ENCODE measurements around the gene ERRFI1.
"Not testable (repeated sequence)": the region's sequence is repeated elsewhere in the genome, so short reads cannot be mapped to it uniquely, and the experiment has no call there.

Gene ERRFI1

GRCh38 chr1:8053878-8054567, 27.9 kb upstream of the ERRFI1 start:
- Mint-ChIP-seq H3K27me3 (ENCODE audit: low read depth) (peaks cover 4% of the 10 kb centered on the region), H3K4me3 (no peak overlapping the region), H3K4me1 (ENCODE audit: low read depth) (no peaks in the 10 kb centered on the region), H3K36me3 (ENCODE audit: low read depth) (no peaks in the 10 kb centered on the region), H3K9me3 (no peaks in the 10 kb centered on the region), H3K27ac (no peak overlapping the region)

GRCh38 chr1:8051650-8052049, 25.5 kb upstream of the ERRFI1 start:
- Mint-ChIP-seq H3K9me3 (no peaks in the 10 kb centered on the region), H3K4me3 (no peak overlapping the region), H3K36me3 (ENCODE audit: low read depth) (no peaks in the 10 kb centered on the region), H3K27ac (no peak overlapping the region), H3K27me3 (ENCODE audit: low read depth) (peaks cover 11% of the 10 kb centered on the region), H3K4me1 (ENCODE audit: low read depth) (no peaks in the 10 kb centered on the region)

GRCh38 chr1:8049229-8049628, 23.1 kb upstream of the ERRFI1 start:
- not testable (repeated sequence) for H3K4me3 Mint-ChIP-seq; H3K4me1 Mint-ChIP-seq (ENCODE audit: low read depth); H3K27ac Mint-ChIP-seq; H3K36me3 Mint-ChIP-seq (ENCODE audit: low read depth); H3K9me3 Mint-ChIP-seq
- H3K27me3 Mint-ChIP-seq (ENCODE audit: low read depth): peaks cover 12% of the 10 kb centered on the region

- H3K36me3 Mint-ChIP-seq (ENCODE audit: low read depth): no peaks in the 10 kb centered on the region
- no peaks in the 10 kb centered on the region for H3K9me3 Mint-ChIP-seq
- no peaks in the 10 kb centered on the region for H3K4me1 Mint-ChIP-seq (ENCODE audit: low read depth)
- peaks cover 8% of the 10 kb centered on the region for H3K27me3 Mint-ChIP-seq (ENCODE audit: low read depth)
- no peak overlapping the region for H3K27ac Mint-ChIP-seq
- H3K4me3 Mint-ChIP-seq: no peak overlapping the region
These were observed 21.8 kb upstream of the ERRFI1 start for GRCh38 chr1:8047686-8048445.

GRCh38 chr1:8047112-8047511, 21.0 kb upstream of the ERRFI1 start:
- Mint-ChIP-seq H3K27me3 (ENCODE audit: low read depth) (peaks cover 10% of the 10 kb centered on the region), H3K4me3 (no peak overlapping the region), H3K27ac (no peak overlapping the region), H3K9me3 (peaks cover 2% of the 10 kb centered on the region), H3K36me3 (ENCODE audit: low read depth) (no peaks in the 10 kb centered on the region), H3K4me1 (ENCODE audit: low read depth) (no peaks in the 10 kb centered on the region)

GRCh38 chr1:8046391-8046790, 20.3 kb upstream of the ERRFI1 start:
- H3K4me1 Mint-ChIP-seq (ENCODE audit: low read depth): no peaks in the 10 kb centered on the region
- H3K36me3 Mint-ChIP-seq (ENCODE audit: low read depth): no peaks in the 10 kb centered on the region
- no peak overlapping the region for H3K27ac Mint-ChIP-seq
- no peak overlapping the region for H3K4me3 Mint-ChIP-seq
- peaks cover 17% of the 10 kb centered on the region for H3K27me3 Mint-ChIP-seq (ENCODE audit: low read depth)
- H3K9me3 Mint-ChIP-seq: peaks cover 8% of the 10 kb centered on the region

- Mint-ChIP-seq H3K36me3 (ENCODE audit: low read depth) (no peaks in the 10 kb centered on the region), H3K9me3 (peaks cover 8% of the 10 kb centered on the region), H3K4me3 (no peak overlapping the region), H3K4me1 (ENCODE audit: low read depth) (no peaks in the 10 kb centered on the region), H3K27me3 (ENCODE audit: low read depth) (peaks cover 17% of the 10 kb centered on the region), H3K27ac (no peak overlapping the region)
These were observed 17.5 kb upstream of the ERRFI1 start for GRCh38 chr1:8043621-8044020.

GRCh38 chr1:8042134-8042533, 16.0 kb upstream of the ERRFI1 start:
- peaks cover 15% of the 10 kb centered on the region for H3K27me3 Mint-ChIP-seq (ENCODE audit: low read depth)
- H3K27ac Mint-ChIP-seq: no peak overlapping the region
- H3K36me3 Mint-ChIP-seq (ENCODE audit: low read depth): no peaks in the 10 kb centered on the region
- H3K9me3 Mint-ChIP-seq: peaks cover 8% of the 10 kb centered on the region
- H3K4me3 Mint-ChIP-seq: no peak overlapping the region
- H3K4me1 Mint-ChIP-seq (ENCODE audit: low read depth): no peaks in the 10 kb centered on the region

GRCh38 chr1:8040586-8040985, 14.5 kb upstream of the ERRFI1 start:
- Mint-ChIP-seq H3K4me1 (ENCODE audit: low read depth) (no peaks in the 10 kb centered on the region), H3K27ac (no peak overlapping the region), H3K4me3 (no peak overlapping the region), H3K36me3 (ENCODE audit: low read depth) (no peaks in the 10 kb centered on the region), H3K9me3 (peaks cover 8% of the 10 kb centered on the region), H3K27me3 (ENCODE audit: low read depth) (peaks cover 15% of the 10 kb centered on the region)

- no peak overlapping the region for H3K27ac Mint-ChIP-seq
- peaks cover 17% of the 10 kb centered on the region for H3K27me3 Mint-ChIP-seq (ENCODE audit: low read depth)
- peaks cover 8% of the 10 kb centered on the region for H3K9me3 Mint-ChIP-seq
- H3K36me3 Mint-ChIP-seq (ENCODE audit: low read depth): no peaks in the 10 kb centered on the region
- H3K4me1 Mint-ChIP-seq (ENCODE audit: low read depth): no peaks in the 10 kb centered on the region
- H3K4me3 Mint-ChIP-seq: no peak overlapping the region
These were observed 13.0 kb upstream of the ERRFI1 start for GRCh38 chr1:8039071-8039470.

- H3K36me3 Mint-ChIP-seq (ENCODE audit: low read depth): no peaks in the 10 kb centered on the region
- H3K4me3 Mint-ChIP-seq: no peak overlapping the region
- H3K9me3 Mint-ChIP-seq: no peaks in the 10 kb centered on the region
- H3K4me1 Mint-ChIP-seq (ENCODE audit: low read depth): no peaks in the 10 kb centered on the region
- H3K27ac Mint-ChIP-seq: no peak overlapping the region
- peaks cover 8% of the 10 kb centered on the region for H3K27me3 Mint-ChIP-seq (ENCODE audit: low read depth)
These were observed 9.2 kb upstream of the ERRFI1 start for GRCh38 chr1:8035289-8035688.

- Mint-ChIP-seq H3K4me3 (no peak overlapping the region), H3K9me3 (no peaks in the 10 kb centered on the region), H3K4me1 (ENCODE audit: low read depth) (no peaks in the 10 kb centered on the region), H3K27ac (no peak overlapping the region), H3K36me3 (ENCODE audit: low read depth) (no peaks in the 10 kb centered on the region), H3K27me3 (ENCODE audit: low read depth) (peaks cover 16% of the 10 kb centered on the region)
These were observed 7.2 kb upstream of the ERRFI1 start for GRCh38 chr1:8033322-8033721.

GRCh38 chr1:8032366-8032910, 6.3 kb upstream of the ERRFI1 start:
- H3K36me3 Mint-ChIP-seq (ENCODE audit: low read depth): no peaks in the 10 kb centered on the region
- no peaks in the 10 kb centered on the region for H3K4me1 Mint-ChIP-seq (ENCODE audit: low read depth)
- no peak overlapping the region for H3K27ac Mint-ChIP-seq
- no peak overlapping the region for H3K4me3 Mint-ChIP-seq
- H3K9me3 Mint-ChIP-seq: no peaks in the 10 kb centered on the region
- H3K27me3 Mint-ChIP-seq (ENCODE audit: low read depth): peaks cover 25% of the 10 kb centered on the region

- H3K4me3 Mint-ChIP-seq: no peak overlapping the region
These were observed 5.2 kb upstream of the ERRFI1 start for GRCh38 chr1:8031176-8031785.

GRCh38 chr1:8028571-8028910, 2.4 kb upstream of the ERRFI1 start:
- no peak overlapping the region for H3K27ac Mint-ChIP-seq
- peaks cover 10% of the 10 kb centered on the region for H3K4me1 Mint-ChIP-seq (ENCODE audit: low read depth)
- peaks cover 46% of the 10 kb centered on the region for H3K27me3 Mint-ChIP-seq (ENCODE audit: low read depth)
- no peak overlapping the region for H3K4me3 Mint-ChIP-seq
- no peaks in the 10 kb centered on the region for H3K9me3 Mint-ChIP-seq
- peaks cover 2% of the 10 kb centered on the region for H3K36me3 Mint-ChIP-seq (ENCODE audit: low read depth)

More at GRCh38 chr1:8031176-8031785, 5.2 kb upstream of the ERRFI1 start:
- Mint-ChIP-seq H3K27me3 (ENCODE audit: low read depth) (peaks cover 34% of the 10 kb centered on the region), H3K4me1 (ENCODE audit: low read depth) (peaks cover 4% of the 10 kb centered on the region), H3K9me3 (no peaks in the 10 kb centered on the region), H3K36me3 (ENCODE audit: low read depth) (no peaks in the 10 kb centered on the region), H3K27ac (no peak overlapping the region)

Data from T-helper 1 cell treated with Interleukin-12 subunit alpha and Interleukin-12 subunit beta and Interleukin-4 antibody, amounts not matched to agents 30 μg/mL and 1 μg/mL, for 36 hours (primary cell).